GM23248 (cell line): ENCODE measurements around the gene BHMT.

Experiments used
- EZH2 ChIP-seq: fragments of 200-600 bp; sonication (generic); IDR thresholded peaks from 2 replicates; pipeline ENCODE4 v1.6.1; 2018; ENCODE audit warnings: antibody characterized with exemption, mild to moderate bottlenecking; ENCODE audit not compliant: insufficient read depth, poor library complexity, severe bottlenecking
- EZH2phosphoT487 ChIP-seq: fragments of 200-600 bp; sonication (generic); IDR thresholded peaks from 2 replicates; pipeline ENCODE4 v1.6.1; 2018; ENCODE audit warnings: antibody characterized with exemption, moderate library complexity, mild to moderate bottlenecking, low read depth; ENCODE audit not compliant: insufficient read depth

- no peak for TF ChIP-seq EZH2phosphoT487
- TF ChIP-seq EZH2: no peak
Measured at GRCh38 chr5:79112703-79113058, 1.1 kb downstream of the BHMT start.
